ELF-1 (cell line): ENCODE results near the gene SFMBT1.
"Not testable (repeated sequence)": the region's sequence is repeated elsewhere in the genome, so short reads cannot be mapped to it uniquely, and the experiment has no call there.

ENCODE experiments used
- DNase-seq: peaks from one replicate; pipeline ENCODE4 v3.0.0-alpha.2; 2016; ENCODE audit warnings: low read depth, low spot score

The SFMBT1 gene

GRCh38 chr3:53038679-53039375 is 7.0 kb downstream of the SFMBT1 start:
- DNase-seq, result no peak

GRCh38 chr3:53035825-53036619 is 9.9 kb downstream of the SFMBT1 start:
- no peak for DNase-seq

DNA sequence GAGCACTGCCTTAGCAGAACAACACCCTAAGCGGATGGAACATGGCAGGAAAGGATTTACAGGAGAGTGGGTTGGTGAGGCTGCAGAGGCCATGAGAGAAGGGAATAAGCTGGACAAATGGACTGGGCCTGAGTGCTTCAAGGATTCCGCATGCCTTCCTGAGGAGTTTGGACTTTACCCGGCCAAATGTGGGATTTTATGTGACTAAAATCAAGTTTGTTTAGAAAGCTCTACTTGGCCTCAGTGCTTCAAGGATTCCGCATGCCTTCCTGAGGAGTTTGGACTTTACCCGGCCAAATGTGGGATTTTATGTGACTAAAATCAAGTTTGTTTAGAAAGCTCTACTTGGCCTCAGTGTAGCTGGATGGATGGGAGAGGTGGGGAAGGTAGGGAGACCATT is 10.9 kb downstream of the SFMBT1 start:
- DNase-seq, result not testable (repeated sequence)

DNA sequence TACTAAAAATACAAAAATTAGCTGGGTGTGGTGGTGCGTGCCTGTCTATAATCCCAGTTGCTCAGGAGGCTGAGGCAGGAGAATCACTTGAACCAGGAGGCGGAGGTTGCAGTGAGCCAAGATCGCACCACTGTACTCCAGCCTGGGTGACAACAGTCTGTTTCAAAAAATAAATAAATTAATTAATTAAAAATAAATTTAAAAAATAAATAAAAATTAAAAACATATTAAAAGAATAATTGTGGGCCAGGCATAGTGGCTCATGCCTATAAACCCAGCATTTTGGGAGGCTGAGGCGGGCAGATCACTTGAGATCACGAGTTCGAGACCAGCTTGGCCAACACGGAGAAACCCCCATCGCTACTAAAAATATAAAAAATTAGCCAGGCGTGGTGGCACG is 11.5 kb downstream of the SFMBT1 start:
- DNase-seq, result not testable (repeated sequence)

GRCh38 chr3:53032609-53033008 is 13.3 kb downstream of the SFMBT1 start:
- DNase-seq, result no peak

DNA sequence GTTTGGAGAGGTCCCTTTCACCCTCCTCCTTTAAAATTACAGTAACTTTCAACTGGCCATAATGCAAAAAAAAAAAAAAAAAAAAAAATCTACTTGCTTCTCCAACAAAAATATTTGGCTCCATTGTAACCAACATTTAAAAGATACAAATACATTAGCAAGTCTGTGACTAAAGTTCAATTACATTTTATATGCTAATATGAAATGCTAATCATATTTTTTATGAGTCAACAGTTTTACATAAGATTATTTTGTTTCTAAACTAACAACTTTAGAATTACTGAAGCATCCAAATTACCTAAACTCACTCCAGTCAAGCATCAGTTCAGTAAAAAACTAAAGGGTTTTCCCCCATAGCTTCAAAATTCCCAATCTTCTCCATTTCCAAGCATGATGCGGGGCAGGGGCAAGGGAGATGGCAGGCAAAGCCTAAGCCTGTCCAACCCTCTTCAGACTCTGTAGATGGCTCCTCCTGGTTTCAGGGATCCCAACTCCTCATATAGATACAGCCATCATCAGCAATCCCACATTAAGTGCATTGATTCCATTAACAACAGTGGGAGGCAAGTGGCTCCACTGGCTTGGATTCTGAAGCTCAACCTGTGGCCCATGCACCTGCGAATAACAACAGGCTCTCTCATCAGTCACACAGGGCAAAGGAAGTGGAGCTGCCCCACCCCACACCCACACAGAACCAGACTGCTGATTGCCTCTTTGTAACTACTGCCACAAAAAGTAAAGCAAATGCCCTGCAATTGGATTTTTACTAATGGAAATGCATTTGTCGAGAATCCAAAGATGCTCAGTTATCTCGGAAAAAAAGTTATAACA is 15.0 kb downstream of the SFMBT1 start:
- no peak for DNase-seq

- DNase-seq, result no peak
Measured at GRCh38 chr3:53028641-53029040, 17.2 kb downstream of the SFMBT1 start.

- DNase-seq, result no peak
Measured at GRCh38 chr3:53027254-53027844, 18.5 kb downstream of the SFMBT1 start.

GRCh38 chr3:53026382-53027162 is 19.3 kb downstream of the SFMBT1 start:
- DNase-seq, result no peak

- DNase-seq, result no peak
Measured at GRCh38 chr3:53024315-53024714, 21.6 kb downstream of the SFMBT1 start.

- no peak for DNase-seq
Measured at GRCh38 chr3:53023072-53023823, 22.6 kb downstream of the SFMBT1 start.

DNA sequence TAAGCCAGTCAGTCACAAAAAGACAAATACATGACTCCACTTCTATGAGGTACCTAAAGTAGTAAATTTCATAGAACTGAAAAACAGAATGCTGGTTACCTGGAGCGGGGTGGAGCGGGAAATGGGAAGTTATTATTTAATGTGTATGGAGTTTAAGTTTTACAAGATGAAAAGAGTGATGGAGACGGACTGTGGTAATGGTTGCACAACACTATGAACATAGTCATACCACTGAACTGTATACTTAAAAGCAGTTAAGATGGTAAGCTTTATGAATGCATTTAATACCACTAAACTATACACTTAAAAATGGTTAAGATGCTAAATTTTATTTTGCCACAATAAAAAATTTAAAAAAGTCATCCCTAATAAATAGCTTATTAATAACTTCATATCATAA is 23.2 kb downstream of the SFMBT1 start:
- DNase-seq, result no peak

- DNase-seq, result no peak
Measured at GRCh38 chr3:53016236-53016635, 29.6 kb downstream of the SFMBT1 start.

- DNase-seq, result no peak
Measured at GRCh38 chr3:53011324-53011723, 34.5 kb downstream of the SFMBT1 start.

- no peak for DNase-seq
Measured at GRCh38 chr3:53009826-53010539, 35.9 kb downstream of the SFMBT1 start.

DNA sequence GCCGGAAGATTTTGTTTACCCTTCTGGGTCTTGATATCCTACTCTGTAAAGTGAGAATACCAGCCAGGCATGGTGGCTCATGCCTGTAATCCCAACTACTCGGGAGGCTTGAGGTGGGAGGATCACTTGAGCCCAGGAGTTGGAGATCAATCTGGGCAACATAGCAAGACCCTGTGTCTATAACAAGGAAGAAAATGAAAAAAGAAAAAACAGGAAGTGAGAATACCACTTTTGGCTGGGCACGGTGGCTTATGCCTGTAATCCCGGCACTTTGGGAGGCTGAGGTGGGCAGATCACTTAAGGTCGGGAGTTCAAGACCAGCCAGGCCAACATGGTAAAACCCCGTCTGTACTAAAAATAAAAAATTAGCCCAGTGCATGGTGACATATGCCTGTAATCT is 36.9 kb downstream of the SFMBT1 start:
- DNase-seq, result no peak

DNA sequence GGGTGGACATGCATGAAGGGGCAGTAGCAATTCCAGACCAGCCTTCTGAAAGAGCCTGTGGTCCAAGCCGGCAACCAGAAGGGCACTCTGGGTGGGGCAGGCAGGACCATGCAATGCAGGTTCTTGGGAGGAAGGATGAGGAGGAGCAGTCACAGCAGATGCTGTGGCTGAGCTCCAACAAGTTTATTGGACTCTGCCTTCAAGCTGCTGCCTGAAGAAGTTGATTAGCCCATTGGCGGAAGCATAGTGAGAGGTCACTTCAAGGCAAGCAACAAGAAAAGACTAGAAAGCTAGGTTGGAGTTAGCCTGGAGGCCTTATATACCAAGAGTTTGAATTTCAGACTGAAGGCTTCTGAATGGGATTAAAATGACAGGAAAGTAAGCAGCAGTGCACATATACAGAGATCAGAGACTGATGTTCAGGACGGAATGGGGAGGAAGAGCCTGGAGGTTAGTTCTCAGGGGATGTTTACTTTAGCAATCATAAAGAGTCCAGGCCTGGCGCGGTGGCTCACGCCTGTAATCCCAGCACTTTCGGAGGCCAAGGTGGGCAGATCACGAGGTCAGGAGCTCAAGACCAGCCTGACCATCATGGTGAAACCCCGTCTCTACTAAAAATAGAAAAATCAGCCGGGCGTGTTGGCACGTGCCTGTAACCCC is 39.9 kb downstream of the SFMBT1 start:
- DNase-seq, result no peak

DNA sequence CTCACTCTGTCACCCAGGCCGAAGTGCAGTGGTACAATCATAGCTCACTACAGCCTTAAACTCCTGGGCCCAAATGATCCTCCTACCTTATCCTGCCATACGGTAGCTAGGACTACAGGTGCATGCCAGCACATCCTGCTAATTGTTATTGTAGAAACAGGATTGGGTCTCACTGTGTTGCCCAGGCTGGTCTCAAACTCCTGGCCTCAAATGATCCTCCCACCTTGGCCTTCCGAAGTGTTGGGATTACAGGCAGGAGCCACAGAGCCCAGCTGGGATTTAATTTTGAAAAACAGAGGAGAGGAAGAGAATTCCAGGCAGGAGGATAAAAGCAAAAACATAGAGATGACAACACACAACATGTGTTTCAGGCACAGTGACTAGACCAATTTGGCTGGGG is 40.5 kb downstream of the SFMBT1 start:
- DNase-seq, result no peak

- no peak for DNase-seq
Measured at GRCh38 chr3:53003320-53003719, 42.6 kb downstream of the SFMBT1 start.
